Gastroesophageal sphincter (tissue), 4 donors: ENCODE data around the gene PSMD3. TPM values are rescaled to one million over a fixed set of nuclear protein-coding genes. Genes with fewer than 3 reads are reported as not detected.

ENCODE experiments used
- ATAC-seq: fragments of 150-250 bp; one replicate; pipeline ENCODE4 v1.9.1; 2016; ENCODE audit warnings: mild to moderate bottlenecking, moderate library complexity
- H3K27ac ChIP-seq, 4 donors: fragments of 200-600 bp; sonication (generic) in 3 of 4; 1 replicate in 3 of 4; 2 replicates in 1 of 4; pipeline ENCODE4 v1.5.1; 2016 to 2019
- H3K27me3 ChIP-seq: fragments of 200-600 bp; sonication (generic); one replicate; pipeline ENCODE4 v1.5.1; 2019
- H3K36me3 ChIP-seq, 2 donors: fragments of 200-600 bp; sonication (generic); one replicate each; pipeline ENCODE4 v1.5.1; 2019; ENCODE audit warnings: control low read depth in 1 of 2
- H3K4me1 ChIP-seq, 3 donors: fragments of 200-600 bp; sonication (generic); 1 replicate in 2 of 3; 2 replicates in 1 of 3; pipeline ENCODE4 v1.5.1; 2016 to 2019; ENCODE audit warnings: control low read depth in 2 of 3
- H3K4me3 ChIP-seq, 2 donors: fragments of 200-600 bp; sonication (generic); one replicate each; pipeline ENCODE4 v1.5.1; 2019; ENCODE audit warnings: mild to moderate bottlenecking in 1 of 2, moderate library complexity in 1 of 2
- H3K9me3 ChIP-seq, 3 donors: fragments of 200-600 bp; sonication (generic); one replicate each; pipeline ENCODE4 v1.5.1; 2017 to 2019; ENCODE audit warnings: control low read depth in 2 of 3
- EP300 ChIP-seq: sonication (generic); formaldehyde crosslinking; IDR thresholded peaks from one replicate; pipeline ENCODE4 v1.6.1; 2017; ENCODE audit warnings: antibody characterized with exemption, mild to moderate bottlenecking
- POLR2A ChIP-seq, 2 donors: fragments of 450-650 bp; IDR thresholded peaks; one replicate each; pipeline ENCODE4 v1.6.1; 2017; ENCODE audit warnings: antibody characterized with exemption in 2 of 2, mild to moderate bottlenecking in 2 of 2, moderate library complexity in 1 of 2
- POLR2AphosphoS5 ChIP-seq: sonication (generic); formaldehyde crosslinking; IDR thresholded peaks from one replicate; pipeline ENCODE4 v1.6.1; 2017; ENCODE audit warnings: antibody characterized with exemption
- WGBS, 2 donors: methylation state at CpG; one replicate each; pipeline ENCODE4 v1.1.5; 2018; ENCODE audit warnings: low coverage in 1 of 2; 5-methylcytosine and 5-hydroxymethylcytosine counted together
- total RNA-seq, 4 donors: library from RNA; depleted of rRNA; stranded (reverse); fragments of >200 nt; gene quantifications; one replicate each; pipeline ENCODE4 v1.1.0, GENCODE V29; 2016
- TF ChIP-seq, protein P1 (sequence below), 4 experiments: fragments of 200-600 bp in 2 of 4; fragments of 450-650 bp in 2 of 4; sonication (generic) in 1 of 4; IDR thresholded peaks; one replicate each; pipeline ENCODE4 v1.5.1; 2017 to 2019; ENCODE audit warnings: antibody characterized with exemption in 4 of 4, mild to moderate bottlenecking in 2 of 4, moderate library complexity in 2 of 4

PSMD3 gene
- total RNA-seq, 4 donors from 2014 or later, result 65.1 to 105 (median 78.8) TPM

DNA sequence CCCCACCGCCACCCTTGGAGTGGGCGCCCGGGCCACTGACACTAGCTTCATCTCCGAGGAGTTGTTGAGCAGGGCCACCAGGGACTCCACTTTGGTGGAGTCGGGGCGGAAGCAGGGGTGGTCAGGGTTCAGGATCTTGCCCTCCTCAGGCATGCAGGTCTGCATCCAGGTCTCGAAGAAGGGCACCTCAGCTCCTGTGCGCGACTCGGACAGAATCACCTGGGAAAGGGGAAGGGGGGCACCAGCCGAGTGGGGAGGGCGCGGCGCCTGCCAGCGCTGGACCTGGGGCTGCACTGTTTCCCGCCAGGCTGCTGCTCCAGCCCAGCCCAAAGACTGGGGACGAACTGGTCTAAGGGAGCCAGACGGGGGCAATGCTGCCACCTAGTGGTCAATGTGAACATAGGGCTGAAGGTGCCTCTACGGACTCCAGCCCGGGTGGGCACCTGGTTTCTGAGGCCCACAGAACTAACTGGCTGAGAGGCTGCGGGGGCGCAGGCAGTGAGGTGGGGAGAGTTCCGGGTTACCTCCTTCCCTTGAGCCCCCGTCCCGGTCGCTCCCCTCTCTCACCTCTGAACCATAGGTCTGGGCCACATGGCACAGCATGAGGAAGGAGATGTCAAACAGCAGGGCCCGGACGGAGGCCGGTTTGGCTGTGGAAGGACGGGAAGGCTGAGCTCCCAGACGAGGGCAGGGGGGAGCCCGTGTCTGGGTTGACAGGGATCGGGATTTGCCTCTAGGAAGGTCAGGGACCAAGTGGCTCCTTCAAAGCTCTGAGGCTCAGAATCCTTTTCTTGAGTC is 46.4 kb downstream of the PSMD3 start:
- H3K4me3 ChIP-seq, result no peak overlapping the region
- TF ChIP-seq EP300, result no peak
- TF ChIP-seq, protein P1, sequence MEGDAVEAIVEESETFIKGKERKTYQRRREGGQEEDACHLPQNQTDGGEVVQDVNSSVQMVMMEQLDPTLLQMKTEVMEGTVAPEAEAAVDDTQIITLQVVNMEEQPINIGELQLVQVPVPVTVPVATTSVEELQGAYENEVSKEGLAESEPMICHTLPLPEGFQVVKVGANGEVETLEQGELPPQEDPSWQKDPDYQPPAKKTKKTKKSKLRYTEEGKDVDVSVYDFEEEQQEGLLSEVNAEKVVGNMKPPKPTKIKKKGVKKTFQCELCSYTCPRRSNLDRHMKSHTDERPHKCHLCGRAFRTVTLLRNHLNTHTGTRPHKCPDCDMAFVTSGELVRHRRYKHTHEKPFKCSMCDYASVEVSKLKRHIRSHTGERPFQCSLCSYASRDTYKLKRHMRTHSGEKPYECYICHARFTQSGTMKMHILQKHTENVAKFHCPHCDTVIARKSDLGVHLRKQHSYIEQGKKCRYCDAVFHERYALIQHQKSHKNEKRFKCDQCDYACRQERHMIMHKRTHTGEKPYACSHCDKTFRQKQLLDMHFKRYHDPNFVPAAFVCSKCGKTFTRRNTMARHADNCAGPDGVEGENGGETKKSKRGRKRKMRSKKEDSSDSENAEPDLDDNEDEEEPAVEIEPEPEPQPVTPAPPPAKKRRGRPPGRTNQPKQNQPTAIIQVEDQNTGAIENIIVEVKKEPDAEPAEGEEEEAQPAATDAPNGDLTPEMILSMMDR (IDR thresholded peaks at IDR 0.05), result peak in 3 of 4 experiments; percentile 92 to 93 (median 93)
- H3K9me3 ChIP-seq, result no peaks in the 10 kb centered on the region
- H3K27me3 ChIP-seq, result no peaks in the 10 kb centered on the region
- H3K4me1 ChIP-seq, result peaks cover 0 to 53% (median 29%) of the 10 kb centered on the region in 3 donors
- 0% methylated on average over 2 of the region's 33 CpGs; no CpG with 5 or more reads in 1 of the 2 donors for WGBS, 2 donors
- H3K36me3 ChIP-seq, result peaks cover 0 to 96% of the 10 kb centered on the region in 2 donors
- peak overlapping the region in 3 of 4 donors; percentile 8 to 53 (median 15) for H3K27ac ChIP-seq
- ATAC-seq, result peak; percentile 93

DNA sequence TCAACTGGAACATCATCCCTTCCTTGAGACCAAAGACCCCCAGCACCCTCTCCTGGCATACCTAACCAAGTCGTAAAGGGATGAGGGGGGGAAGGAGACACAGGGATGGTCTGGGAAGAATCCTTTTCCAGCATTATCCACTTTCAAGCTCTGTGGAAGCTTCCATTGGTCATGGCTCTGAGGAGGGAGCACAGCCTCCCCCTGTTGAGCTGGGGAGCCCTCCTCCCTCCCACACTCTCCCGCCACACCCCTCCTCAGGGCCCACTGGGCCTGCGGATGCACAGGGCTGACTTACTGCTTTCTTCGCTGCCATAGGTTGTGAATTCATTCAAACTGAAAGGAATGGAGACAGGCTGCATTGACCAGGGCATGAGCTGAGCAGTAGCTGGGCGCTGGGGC is 47.0 kb downstream of the PSMD3 start:
- no peak for ATAC-seq
- H3K27ac ChIP-seq, result peak overlapping the region in 3 of 4 donors; percentile 8 to 53 (median 15)
- peaks cover 0 to 53% (median 28%) of the 10 kb centered on the region in 3 donors for H3K4me1 ChIP-seq
- H3K4me3 ChIP-seq, result no peak overlapping the region
- WGBS, 2 donors, result 55 to 100% methylated on average over 1 to 2 of the region's 5 CpGs
- no peaks in the 10 kb centered on the region for H3K9me3 ChIP-seq
- no peak for TF ChIP-seq EP300
- TF ChIP-seq, protein P1 (IDR thresholded peaks at IDR 0.05), result no peak
- no peak for TF ChIP-seq POLR2A (IDR thresholded peaks at IDR 0.05)
- TF ChIP-seq POLR2AphosphoS5, result no peak
- peaks cover 0 to 96% of the 10 kb centered on the region in 2 donors for H3K36me3 ChIP-seq
- no peaks in the 10 kb centered on the region for H3K27me3 ChIP-seq

DNA sequence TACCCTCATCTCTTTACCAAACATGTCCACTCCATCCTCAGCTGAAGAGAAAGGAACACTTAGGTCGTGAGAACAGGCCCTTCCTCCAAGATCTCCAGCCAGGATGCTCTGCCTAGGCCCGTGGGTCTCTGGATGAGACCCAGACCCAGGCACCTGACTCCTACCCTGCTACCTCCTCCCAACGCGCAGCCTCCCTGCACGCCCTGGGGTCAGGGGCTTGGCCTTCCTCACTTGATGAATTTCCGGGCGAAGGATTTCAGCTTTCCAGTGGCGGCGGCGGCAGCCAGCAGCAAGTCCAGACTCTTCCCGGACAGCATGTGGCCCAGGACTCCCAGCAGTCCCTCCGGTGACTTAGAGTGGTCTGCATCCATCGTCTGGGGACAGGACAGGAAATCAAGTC is 48.0 kb downstream of the PSMD3 start:
- H3K4me1 ChIP-seq, result peaks cover 0 to 52% (median 22%) of the 10 kb centered on the region in 3 donors
- TF ChIP-seq, protein P1 (IDR thresholded peaks at IDR 0.05), result no peak
- TF ChIP-seq EP300, result no peak
- TF ChIP-seq POLR2A (IDR thresholded peaks at IDR 0.05), result no peak
- no peak for TF ChIP-seq POLR2AphosphoS5
- ATAC-seq, result no peak
- H3K9me3 ChIP-seq, result no peaks in the 10 kb centered on the region
- WGBS, 2 donors, result 84 to 94% methylated on average over 2 to 3 of the region's 13 CpGs
- no peak overlapping the region for H3K4me3 ChIP-seq
- peaks cover 0 to 96% of the 10 kb centered on the region in 2 donors for H3K36me3 ChIP-seq
- H3K27ac ChIP-seq, result no peak overlapping the region
- no peaks in the 10 kb centered on the region for H3K27me3 ChIP-seq

DNA sequence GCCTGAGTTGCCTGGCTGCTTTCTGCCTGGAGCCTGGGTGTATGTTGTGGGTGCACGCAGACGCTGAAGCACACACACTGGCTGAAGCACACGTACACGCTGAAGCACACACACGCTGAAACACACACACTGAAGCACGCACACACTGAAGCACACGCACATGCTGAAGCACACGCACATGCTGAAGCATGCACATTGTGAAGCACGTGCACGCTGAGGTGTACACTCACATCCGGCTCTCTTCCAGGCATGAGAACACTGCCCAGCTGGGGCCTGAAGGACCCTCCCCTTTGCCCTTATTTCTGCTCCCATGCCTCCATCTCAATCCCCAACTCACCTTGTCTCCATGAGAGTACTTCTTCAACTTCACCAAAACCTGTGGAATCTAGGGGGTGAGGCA is 51.1 kb downstream of the PSMD3 start:
- H3K4me3 ChIP-seq, result no peak overlapping the region
- no peak for ATAC-seq
- H3K4me1 ChIP-seq, result peaks cover 0 to 51% (median 12%) of the 10 kb centered on the region in 3 donors
- H3K27me3 ChIP-seq, result no peaks in the 10 kb centered on the region
- H3K27ac ChIP-seq, result peak overlapping the region; percentile 41 to 86 (median 76)
- H3K36me3 ChIP-seq, result peaks cover 0 to 95% of the 10 kb centered on the region in 2 donors
- TF ChIP-seq, protein P1 (IDR thresholded peaks at IDR 0.05), result no peak
- no peak for TF ChIP-seq POLR2A (IDR thresholded peaks at IDR 0.05)
- no peak for TF ChIP-seq EP300
- TF ChIP-seq POLR2AphosphoS5, result no peak
- WGBS, 2 donors, result 88 to 100% methylated on average over 1 to 3 of the region's 11 CpGs
- H3K9me3 ChIP-seq, result no peaks in the 10 kb centered on the region
